ENCODE results near the gene SLCO2A1.

DNA sequence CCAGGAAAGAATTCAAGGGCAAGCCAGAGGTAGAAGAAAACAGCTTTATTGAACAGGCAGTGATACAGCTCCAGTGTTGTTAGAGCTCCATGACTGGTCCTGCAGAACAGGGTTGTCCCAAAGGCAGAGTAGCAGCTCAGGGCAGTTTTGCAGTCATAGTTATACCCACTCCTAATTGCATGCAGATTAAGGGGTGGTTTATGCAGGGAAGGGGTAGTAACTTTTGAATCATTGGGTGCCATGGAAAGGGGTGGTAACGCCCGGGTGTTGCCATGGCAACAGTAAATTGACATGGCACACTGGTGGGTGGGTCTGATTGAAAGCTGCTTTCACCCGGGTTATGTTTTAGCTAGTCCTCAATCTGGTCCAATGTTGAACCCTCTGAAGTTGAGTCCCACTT is 124.3 kb downstream of the SLCO2A1 start:
- TF ChIP-seq POLR2AphosphoS5 (IDR thresholded peaks at IDR 0.05; ENCODE audit: borderline replicate concordance, low read depth, low read length) (no peak), EZH2 (IDR thresholded peaks at IDR 0.05) (no peak)

Data from SK-N-MC (cell line).